NCI-H2196 treated with DMSO at 0.1 percent for 48 hours (cell line): ENCODE data around the gene LLPH.

Experiments
- DNase-seq: peaks from one replicate; lab custom pipeline; 2025; ENCODE audit not compliant: unreplicated experiment; lab: John Stamatoyannopoulos, UW

Gene LLPH

DNA sequence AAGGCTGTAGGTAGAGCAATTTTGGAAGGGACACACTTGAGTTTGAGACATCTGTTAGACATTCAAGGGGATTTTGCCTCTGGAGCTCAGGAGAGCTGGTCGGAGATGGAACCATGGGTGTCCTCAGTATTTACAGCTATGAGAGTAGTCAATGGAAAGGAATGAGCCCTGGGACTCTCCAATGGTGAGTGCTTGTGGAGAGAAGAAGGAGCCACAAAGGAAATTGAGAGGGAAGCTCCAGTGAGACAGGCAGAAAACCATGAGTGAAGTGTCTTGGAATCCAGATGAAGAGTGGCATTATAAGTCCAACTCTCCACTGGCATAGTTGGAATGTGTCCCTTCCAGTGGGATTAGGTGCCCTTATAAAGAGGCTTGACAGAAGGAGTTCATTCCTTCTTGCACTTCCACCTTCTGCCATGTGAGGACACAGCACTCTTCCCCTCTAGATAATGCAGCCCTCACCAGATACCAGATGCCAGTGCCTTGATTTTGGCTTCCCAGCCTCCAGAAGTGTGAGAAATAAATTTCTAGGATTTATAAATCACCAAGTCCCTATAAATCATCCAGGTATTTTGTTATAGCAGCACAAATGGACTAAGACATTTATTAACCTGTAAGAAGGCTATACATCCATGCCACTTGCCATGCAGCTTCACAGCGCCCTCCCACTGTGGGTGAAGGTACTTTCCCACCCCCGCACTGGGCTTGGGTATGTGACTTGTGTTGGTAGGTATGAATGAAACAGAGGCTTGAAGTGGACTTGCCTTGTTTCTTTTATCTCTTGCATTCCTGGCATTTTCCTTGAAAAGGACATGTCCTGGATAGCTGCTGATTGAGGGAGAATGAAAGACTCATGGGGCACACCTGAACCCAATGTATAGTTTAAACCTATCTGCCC lies 27.3 kb downstream of the LLPH start:
- DNase-seq: no peak

DNA sequence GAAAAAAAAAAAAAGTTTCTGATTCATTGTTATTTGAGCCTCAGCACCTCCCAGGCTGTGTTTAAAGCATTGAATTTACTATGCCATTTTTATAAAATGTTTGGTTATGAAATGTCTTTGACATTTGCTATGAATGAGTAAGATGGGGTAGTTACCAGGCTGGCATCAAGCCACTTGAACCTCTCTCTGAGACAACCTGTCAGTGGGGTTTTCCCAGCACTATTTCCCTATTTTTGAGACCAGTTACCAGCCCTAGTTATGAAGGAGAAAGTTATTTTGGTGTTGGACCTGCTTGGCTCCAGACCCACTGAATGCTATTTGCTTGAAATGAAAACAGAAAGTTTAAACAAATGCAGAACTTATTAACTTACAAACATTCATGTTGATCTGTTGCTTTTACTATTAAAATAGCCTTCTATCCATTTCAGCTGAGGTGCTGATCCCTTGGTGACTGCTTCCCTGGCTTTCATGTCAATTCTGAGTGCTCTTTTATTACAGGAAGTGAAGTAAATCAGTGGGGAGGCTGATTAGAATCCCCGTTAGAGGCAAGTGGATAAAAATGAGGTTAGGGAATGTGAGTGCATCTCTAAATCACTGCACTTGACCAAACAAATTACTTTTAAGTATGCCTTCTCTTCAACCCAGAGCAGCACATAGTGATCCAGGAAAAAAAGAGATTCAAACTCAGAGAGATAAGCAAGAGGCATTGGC lies 37.8 kb downstream of the LLPH start:
- no peak for DNase-seq

DNA sequence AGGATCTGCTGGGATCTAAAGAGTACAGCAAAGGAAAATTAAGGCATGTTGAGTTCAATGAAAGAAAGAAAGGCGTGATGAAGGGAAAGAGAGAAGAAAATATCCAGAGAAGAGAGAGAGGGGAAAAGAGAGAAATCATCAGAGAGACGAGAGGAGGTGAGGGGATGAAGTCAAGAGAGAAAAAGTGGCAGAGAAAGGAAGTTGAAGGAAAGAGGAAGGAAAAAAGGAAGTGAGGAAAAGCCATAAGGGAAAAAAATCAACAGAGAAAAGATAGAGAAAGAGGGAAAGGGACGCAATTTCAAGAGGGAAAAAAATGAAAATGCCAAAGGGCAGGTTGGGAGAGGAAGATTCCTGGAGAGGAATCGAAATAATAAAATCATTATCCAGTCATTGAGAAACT lies 40.4 kb downstream of the LLPH start:
- DNase-seq: no peak

DNA sequence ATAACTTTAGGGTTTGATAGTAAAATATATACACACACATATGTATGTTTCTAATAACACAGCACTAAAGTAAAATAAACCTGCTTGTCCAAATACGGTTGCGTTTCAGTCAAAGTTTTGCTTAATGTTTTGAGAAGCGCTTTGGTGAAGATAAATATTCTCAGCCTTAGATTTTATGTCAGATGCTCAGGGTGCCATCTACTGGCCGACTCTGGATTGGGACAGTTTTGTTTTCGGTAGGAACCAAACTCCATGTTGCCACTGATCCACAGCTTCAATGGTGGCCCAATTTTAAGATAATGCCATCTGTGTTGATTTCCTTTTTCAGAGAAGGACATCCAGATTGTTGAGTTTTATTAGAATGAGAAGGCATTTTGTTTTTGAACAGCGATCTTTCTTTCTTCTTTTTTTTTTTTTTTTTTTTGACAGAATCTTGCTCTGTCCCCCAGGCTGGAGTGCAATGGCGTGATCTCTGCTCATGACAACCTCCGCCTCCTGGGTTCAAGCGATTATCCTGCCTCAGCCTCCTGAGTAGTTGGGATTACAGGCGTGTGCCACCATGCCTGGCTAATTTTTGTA lies 43.1 kb downstream of the LLPH start:
- no peak for DNase-seq

DNA sequence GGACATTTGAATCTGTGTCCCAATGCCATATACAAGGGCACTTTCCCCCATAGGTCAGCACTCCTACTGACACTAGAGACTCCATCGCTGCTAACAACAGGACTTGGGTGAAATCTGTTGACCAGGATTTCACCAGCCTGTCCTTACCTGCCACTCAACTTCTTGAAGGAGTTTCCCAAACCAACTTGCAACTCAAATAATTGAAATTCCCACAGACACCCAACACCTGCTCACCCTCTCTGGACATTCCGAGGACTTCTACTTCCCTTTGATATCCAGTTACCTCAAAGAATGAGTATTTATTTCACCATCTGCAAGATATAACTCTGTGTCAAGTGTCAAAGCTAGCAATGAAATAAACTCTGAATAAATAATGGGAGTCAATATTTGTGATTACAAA lies 44.6 kb downstream of the LLPH start:
- no peak for DNase-seq

DNA sequence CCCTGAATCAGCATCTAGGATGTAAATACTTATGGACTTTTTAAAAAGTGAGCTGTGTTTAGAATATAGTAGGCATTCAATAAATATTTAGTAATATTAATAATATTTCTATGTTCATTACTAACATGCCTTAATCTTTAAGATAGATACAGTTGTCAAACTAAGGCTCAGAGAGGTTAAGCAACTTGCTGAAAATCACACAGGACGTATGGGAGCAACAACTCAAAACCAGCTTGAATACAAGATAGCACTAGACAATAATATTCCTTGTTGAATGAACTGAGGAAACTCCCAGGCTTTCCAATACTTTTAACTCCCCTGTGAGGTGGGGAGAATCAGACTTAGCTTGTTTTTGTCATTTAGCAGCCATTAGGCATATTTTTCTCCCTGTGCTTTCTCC lies 45.3 kb downstream of the LLPH start:
- no peak for DNase-seq

DNA sequence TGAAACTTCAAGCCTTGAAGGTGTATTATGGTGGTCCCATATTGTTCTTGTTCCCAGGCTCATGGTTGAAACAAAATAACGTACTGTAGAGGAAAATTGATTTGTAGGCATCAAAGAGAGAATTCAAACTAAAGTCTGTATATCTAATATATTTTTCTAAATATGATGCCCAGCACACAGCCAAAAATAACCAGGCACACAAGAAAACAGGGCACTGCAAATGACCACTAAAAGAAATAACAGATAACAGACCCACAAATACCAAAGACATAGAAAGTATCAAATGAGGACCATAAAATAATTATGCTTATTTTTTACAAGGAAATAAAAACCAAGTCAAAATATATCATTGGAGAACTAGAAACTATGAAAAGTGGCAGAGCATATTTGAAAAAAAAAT lies 46.8 kb downstream of the LLPH start:
- no peak for DNase-seq

DNA sequence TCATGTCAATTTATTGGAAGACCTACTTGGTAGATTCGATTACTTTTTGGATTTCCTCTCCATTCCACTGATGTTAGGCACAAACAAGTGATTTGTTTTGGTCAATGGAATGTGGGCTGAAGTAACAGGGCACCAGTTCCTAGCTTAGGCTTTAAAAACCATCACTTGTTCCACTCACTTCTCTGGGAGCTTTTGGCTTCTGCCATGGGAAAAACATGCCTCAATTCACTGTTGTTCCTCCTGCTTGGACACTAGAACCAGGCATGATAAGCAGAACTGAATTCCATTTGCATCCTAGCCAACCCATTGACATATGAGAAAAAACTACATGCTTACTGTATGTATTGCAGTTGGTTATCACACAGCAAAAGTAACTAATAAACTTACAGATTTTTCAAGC lies 47.8 kb downstream of the LLPH start:
- DNase-seq: no peak

DNA sequence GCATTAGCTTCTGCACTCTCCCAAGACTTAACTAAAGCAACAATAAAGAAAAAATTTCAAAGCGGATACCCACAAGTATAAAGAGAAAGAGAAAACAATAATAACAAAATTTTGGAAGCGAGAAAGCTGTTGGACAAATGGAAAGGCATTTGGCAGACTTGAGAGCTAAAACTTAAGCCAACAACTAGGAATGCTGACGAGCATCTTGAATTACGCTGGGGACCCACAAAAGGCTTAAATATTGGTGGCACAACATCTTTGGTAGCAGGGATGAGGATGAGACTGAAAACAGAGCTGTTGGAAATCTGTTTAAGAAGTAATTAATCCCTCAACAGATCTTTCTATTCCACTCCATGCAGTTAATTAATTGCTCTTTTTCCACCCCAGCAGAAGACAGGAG lies 49.8 kb downstream of the LLPH start:
- DNase-seq: no peak

DNA sequence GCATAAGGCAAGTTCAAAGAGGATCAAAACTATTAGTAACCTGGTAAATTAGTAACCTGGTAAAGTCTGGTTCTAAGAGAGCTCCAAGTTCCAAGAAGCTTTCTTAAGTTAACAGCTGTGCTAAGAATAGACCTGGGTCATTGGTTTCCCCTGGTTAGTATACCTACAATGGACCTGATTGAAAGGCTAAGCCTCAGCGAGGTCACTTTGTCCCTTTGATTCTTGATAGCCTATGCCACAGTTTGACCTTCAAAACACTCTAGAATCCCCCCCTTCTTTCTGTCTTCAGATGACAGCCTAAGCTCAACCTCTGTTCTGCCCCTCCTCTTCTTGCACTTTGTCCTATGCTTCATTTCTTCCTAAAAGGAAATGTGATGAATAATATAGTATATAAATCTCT lies 53.0 kb downstream of the LLPH start:
- no peak for DNase-seq

DNA sequence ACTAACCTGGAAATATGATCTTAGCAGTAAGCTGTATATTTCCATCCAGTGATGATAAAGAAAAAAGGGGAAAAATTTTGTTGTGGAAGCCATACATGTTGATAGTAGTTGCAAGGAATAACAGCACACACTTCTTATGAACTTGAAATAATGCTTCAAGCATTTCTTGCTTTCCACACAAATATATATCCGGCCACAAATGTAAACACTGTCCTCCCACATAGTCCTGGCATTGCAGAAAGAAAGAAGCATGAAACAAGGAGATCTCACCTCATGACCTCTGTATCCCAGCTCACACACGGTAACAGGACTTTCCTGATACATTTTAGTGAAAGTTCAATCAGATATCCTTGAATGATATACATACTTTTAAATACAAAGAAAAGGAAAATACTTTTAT lies 56.0 kb downstream of the LLPH start:
- DNase-seq: no peak

DNA sequence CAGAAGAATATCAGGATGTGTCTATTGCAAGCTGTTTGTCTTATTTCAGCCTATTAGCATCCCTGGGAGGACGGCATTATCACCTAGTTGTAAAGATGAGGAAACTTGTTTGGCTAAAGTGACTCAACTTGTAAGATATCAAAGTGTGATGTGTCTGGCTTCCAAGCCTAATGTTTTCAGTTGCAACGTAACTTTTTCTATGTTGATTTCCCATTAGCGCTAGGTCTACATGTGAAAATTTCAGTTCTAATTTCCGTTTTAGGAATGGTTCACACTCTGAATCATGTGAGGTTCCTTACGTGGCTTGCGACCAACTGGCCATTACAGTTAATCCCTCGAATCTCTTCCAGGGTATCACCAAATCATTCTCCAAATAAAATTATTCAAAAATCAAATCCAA lies 58.0 kb downstream of the LLPH start:
- no peak for DNase-seq

DNA sequence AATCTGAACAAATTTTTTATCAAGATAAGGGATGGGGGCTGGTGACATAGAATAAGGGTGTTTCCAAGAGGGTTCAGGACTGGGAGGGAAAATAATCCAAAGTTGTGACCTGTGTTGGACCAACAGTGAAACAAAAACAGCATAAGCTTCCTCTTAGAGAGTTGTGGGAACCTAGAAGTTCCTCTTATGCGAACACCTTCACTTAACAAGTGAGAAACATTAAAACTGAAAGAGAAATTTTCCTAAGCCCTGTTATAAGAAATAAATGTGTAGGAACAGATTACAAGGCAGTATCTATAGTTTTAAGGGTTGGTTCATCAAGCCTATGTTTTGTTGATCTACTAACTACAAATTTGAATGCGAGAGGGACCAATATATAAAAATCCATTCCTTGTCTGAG lies 58.4 kb downstream of the LLPH start:
- no peak for DNase-seq

DNA sequence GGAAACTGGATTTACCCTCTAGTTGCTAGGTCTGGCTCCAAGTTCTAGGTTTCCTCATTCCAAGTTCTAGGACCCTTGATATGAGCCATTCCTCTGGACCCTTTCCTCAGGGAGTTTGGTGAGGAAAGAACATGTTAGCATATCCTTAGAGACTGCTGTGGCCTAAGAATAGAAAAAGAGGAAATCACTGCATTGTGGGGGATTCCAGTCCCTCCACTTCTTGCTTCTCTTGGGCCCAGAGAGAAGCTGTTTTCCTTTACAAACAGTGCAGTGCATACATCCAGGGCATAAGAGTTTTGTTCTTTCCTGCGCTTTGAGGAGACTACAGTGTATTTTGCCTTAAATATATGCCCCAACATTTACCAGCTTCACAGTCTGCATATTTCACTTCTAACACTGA lies 59.0 kb downstream of the LLPH start:
- DNase-seq: no peak

DNA sequence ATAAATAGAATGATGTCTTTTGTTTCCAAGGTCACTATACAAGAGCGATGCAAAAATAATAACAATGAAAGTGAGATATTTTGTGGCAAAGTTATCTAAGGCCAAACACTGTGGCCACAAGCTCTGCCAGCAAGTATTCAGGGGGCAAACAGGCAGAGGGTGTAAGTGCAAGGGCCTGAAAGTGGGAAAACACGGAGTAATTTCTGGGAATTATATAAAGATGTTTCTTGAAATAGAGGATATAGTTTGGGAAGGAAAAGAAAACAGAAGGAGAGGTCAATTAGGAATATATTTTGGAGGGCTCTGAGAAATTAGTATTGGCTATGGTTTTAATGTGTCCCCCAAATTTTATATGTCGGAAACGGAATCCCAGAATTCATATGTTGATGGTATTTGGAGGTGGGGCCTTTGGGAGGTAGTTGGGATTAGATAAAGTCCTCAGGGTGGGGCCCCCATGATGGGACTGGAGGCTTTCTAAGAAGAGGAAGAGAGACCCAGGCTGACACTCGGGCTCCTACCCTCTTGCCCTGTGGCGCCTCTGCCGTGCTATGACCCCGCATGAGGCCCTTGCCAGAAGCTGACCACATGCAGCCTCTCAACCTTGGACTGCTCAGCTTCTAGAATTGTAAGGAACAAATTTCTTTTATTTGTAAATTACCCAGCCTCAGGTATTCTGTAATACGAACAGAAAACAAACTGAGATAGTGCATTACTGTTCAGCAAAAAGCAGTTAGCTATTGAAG lies 60.0 kb downstream of the LLPH start:
- DNase-seq: no peak

DNA sequence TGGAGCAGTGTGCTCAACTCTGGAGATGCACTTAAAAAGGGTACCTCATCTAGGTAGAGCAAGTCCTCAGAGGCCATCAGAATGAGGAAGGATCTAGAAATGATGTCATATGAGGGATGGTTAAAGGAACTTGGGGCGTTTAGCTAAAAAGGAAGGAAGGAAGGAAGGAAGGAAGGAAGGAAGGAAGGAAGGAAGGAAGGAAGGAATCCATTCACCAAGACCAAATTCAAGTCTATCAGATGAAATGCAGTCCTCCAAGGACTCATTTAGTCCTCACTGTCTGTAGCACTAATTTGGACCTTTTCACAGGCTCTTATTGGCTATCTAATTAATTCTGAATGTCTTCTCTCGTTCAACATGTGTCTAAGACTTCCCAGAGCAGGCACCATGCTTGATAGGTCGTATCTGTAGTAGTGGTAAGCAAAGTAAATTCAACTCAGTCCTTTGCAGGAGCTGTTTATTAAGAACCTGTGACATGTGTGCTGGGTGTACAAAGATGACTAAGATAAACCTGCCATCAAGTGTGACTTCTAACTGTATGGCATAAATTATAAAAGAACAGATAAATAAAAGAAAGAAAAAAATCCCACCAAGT lies 63.5 kb downstream of the LLPH start:
- DNase-seq: no peak
